Naive B cell (primary cell): ENCODE results near the gene RASD2. TPM values are rescaled to one million over a fixed set of nuclear protein-coding genes. Genes with fewer than 3 reads are reported as not detected.

Experiments
- ATAC-seq, 2 donors: fragments of 150-1000 bp; cut with Tn5 transposase; 2 replicates each; pipeline ENCODE4 v1.10.0; 2021; ENCODE audit warnings: low read depth in 2 of 2, mild to moderate bottlenecking in 2 of 2, moderate library complexity in 2 of 2
- DNase-seq: peaks from one replicate; pipeline ENCODE4 v3.0.0; 2022
- H3K27ac Mint-ChIP-seq, 6 donors: one replicate each; pipeline ENCODE4 v1.8.0; 2020 to 2022; ENCODE audit warnings: mild to moderate bottlenecking in 6 of 6, mixed read lengths in 6 of 6, moderate library complexity in 5 of 6, inconsistent platforms in 2 of 6
- H3K27me3 Mint-ChIP-seq, 3 donors: one replicate each; pipeline ENCODE4 v1.8.0; 2021 to 2022; ENCODE audit warnings: mixed read lengths in 3 of 3, mild to moderate bottlenecking in 1 of 3
- H3K36me3 Mint-ChIP-seq, 2 donors: one replicate each; pipeline ENCODE4 v1.8.0; 2020 to 2022; ENCODE audit warnings: mixed read lengths in 2 of 2, inconsistent platforms in 1 of 2, mild to moderate bottlenecking in 1 of 2
- H3K4me1 Mint-ChIP-seq, 3 donors: one replicate each; pipeline ENCODE4 v1.8.0; 2020 to 2022; ENCODE audit warnings: mixed read lengths in 3 of 3, inconsistent platforms in 1 of 3, mild to moderate bottlenecking in 1 of 3, moderate library complexity in 1 of 3
- H3K4me3 Mint-ChIP-seq, 8 donors: one replicate each; pipeline ENCODE4 v1.8.0; 2020 to 2022; ENCODE audit warnings: mild to moderate bottlenecking in 8 of 8, mixed read lengths in 8 of 8, moderate library complexity in 8 of 8, inconsistent platforms in 2 of 8
- H3K9me3 Mint-ChIP-seq, 7 donors: one replicate each; pipeline ENCODE4 v1.8.0; 2020 to 2022; ENCODE audit warnings: mixed read lengths in 7 of 7, mild to moderate bottlenecking in 5 of 7, inconsistent platforms in 2 of 7, moderate library complexity in 1 of 7
- polyA plus RNA-seq, 6 donors: library from polyadenylated mRNA; unstranded; fragments of 300-500 nt; fragmentation: Illumina TruSeq; gene quantifications; one replicate each; pipeline ENCODE4 v1.2.3, GENCODE V29; 2021; ENCODE audit warnings: low read depth in 6 of 6

The RASD2 gene
- polyA plus RNA-seq, 6 donors from 2014 or later, result not detected

DNA sequence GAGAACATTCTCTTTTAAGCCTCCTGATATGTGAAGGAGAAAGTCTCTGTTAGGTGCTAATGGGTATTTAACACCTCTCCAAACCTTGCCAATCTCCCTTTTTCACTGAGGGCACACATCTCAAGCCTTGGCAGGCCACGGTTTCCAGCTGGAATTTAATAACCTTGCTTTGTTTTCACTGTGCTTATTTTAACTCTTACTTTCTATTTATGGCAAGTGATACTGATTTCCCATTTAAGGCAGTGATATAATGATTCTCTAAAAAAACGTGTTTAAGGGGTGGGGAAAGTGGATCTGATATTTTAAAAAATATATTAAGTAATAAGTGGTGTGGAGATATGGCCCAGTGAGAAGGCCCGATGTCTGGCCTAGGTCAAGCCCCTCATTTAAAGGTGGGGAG is 1.1 kb upstream of the RASD2 start:
- DNase-seq (no peak), ATAC-seq (no peak)
- Mint-ChIP-seq H3K4me1 (peaks cover 10 to 20% (median 18%) of the 10 kb centered on the region in 3 donors), H3K4me3 (peak overlapping the region; percentile 55 to 82 (median 70)), H3K9me3 (peaks cover 0 to 4% (median 2%) of the 10 kb centered on the region in 7 donors), H3K27me3 (peaks cover 27 to 57% (median 49%) of the 10 kb centered on the region in 3 donors), H3K36me3 (peaks cover 0 to 13% of the 10 kb centered on the region in 2 donors), H3K27ac (no peak overlapping the region)

DNA sequence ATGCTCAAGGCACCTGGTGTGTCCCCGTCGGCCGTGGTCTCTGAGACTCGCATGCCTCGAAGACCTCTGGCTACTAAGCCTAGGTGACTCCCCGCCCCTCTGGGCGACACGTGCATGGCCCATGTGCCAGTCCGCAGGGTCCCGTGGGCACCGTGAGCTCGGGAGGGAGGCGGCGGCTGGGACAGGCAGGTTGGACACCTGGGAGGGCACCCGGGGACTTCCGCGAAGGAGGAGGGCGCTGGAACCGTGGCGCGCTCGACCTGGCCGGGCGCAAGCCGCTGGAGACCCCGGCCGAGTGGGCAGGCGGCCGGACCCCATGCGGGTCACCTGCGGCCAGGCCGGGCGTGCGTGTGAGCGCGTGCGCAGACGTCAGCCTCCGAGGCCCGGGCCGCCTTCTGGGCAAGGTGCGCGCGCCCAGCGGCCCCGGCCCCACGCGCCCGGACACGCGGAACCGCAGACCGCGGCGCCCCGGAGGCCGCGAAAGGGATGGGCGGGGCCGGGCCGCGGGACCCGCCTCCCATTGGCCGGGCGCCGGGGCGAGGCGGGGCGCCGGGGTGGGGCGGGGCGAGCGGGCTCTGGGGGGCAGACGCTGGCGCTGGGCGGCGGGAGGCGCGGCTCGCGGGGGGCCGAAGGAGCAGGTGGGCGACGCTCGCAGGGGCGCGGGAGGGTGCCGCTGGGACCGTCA is 579 bp upstream of the RASD2 start:
- Mint-ChIP-seq H3K4me3 (peak overlapping the region; percentile 65 to 89 (median 77)), H3K4me1 (peaks cover 10 to 20% (median 18%) of the 10 kb centered on the region in 3 donors), H3K27ac (no peak overlapping the region), H3K27me3 (peaks cover 33 to 61% (median 54%) of the 10 kb centered on the region in 3 donors), H3K36me3 (peaks cover 0 to 13% of the 10 kb centered on the region in 2 donors), H3K9me3 (peaks cover 0 to 4% (median 2%) of the 10 kb centered on the region in 7 donors)
- ATAC-seq, result peak; percentile 87
- DNase-seq, result peak; percentile 71

- Mint-ChIP-seq H3K4me3 (peak overlapping the region in 5 of 8 donors; percentile 38 to 65 (median 55)), H3K27ac (peak overlapping the region in 1 of 6 donors; percentile 51), H3K4me1 (peaks cover 10 to 20% (median 18%) of the 10 kb centered on the region in 3 donors), H3K36me3 (peaks cover 0 to 8% of the 10 kb centered on the region in 2 donors), H3K9me3 (peaks cover 0 to 4% (median 2%) of the 10 kb centered on the region in 7 donors), H3K27me3 (peaks cover 45 to 64% (median 57%) of the 10 kb centered on the region in 3 donors)
- ATAC-seq, result no peak
- DNase-seq, result no peak
Measured at GRCh38 chr22:35541254-35541748, 670 bp downstream of the RASD2 start.

GRCh38 chr22:35542157-35542938 is 1.7 kb downstream of the RASD2 start:
- Mint-ChIP-seq H3K9me3 (peaks cover 0 to 4% (median under 1%) of the 10 kb centered on the region in 7 donors), H3K36me3 (peaks cover 0 to 8% of the 10 kb centered on the region in 2 donors), H3K27ac (no peak overlapping the region), H3K4me3 (peak overlapping the region in 3 of 8 donors; percentile 30 to 65 (median 55)), H3K4me1 (peaks cover 8 to 16% (median 16%) of the 10 kb centered on the region in 3 donors), H3K27me3 (peaks cover 44 to 71% (median 61%) of the 10 kb centered on the region in 3 donors)
- no peak for DNase-seq
- ATAC-seq, result no peak

- peaks cover 5 to 13% (median 12%) of the 10 kb centered on the region in 3 donors for H3K4me1 Mint-ChIP-seq
- peaks cover 43 to 68% (median 62%) of the 10 kb centered on the region in 3 donors for H3K27me3 Mint-ChIP-seq
- peaks cover 0 to 8% of the 10 kb centered on the region in 2 donors for H3K36me3 Mint-ChIP-seq
- peak overlapping the region in 1 of 6 donors; percentile 32 for H3K27ac Mint-ChIP-seq
- H3K4me3 Mint-ChIP-seq, result no peak overlapping the region
- ATAC-seq (no peak), DNase-seq (no peak)
- peaks cover 0 to 2% (median 0%) of the 10 kb centered on the region in 7 donors for H3K9me3 Mint-ChIP-seq
Measured at GRCh38 chr22:35542939-35543516, 2.4 kb downstream of the RASD2 start.

DNA sequence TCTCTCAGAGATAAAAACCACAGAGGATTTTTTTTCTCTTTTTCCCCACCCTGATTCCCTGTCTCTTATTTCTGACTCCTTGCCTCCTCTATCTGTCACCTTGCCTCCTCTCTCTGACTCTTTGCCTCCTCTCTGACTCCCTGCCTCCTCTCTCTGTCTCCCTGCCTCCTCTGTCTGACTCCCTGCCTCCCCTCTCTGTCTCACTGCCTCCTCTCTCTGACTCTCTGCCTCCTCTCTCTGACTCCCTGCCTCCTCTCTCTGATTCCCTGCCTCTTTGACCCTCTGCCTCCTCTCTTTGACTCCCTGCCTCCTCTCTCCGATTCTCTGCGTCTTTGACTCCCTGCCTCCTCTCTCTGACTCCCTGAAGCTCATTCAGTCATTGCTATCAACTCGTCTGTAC is 3.1 kb downstream of the RASD2 start:
- H3K9me3 Mint-ChIP-seq, result peaks cover 0 to 1% (median 0%) of the 10 kb centered on the region in 7 donors
- DNase-seq, result no peak
- peak overlapping the region in 2 of 6 donors; percentile 3 to 34 for H3K27ac Mint-ChIP-seq
- H3K27me3 Mint-ChIP-seq, result peaks cover 48 to 68% (median 66%) of the 10 kb centered on the region in 3 donors
- no peak for ATAC-seq
- no peak overlapping the region for H3K4me3 Mint-ChIP-seq
- H3K4me1 Mint-ChIP-seq, result peaks cover 5 to 13% (median 11%) of the 10 kb centered on the region in 3 donors
- peaks cover 0 to 8% of the 10 kb centered on the region in 2 donors for H3K36me3 Mint-ChIP-seq

- Mint-ChIP-seq H3K36me3 (peaks cover 0 to 8% of the 10 kb centered on the region in 2 donors), H3K4me1 (peaks cover 5 to 13% (median 8%) of the 10 kb centered on the region in 3 donors), H3K27ac (peak overlapping the region in 1 of 6 donors; percentile 49), H3K27me3 (peaks cover 48 to 68% (median 67%) of the 10 kb centered on the region in 3 donors), H3K9me3 (no peaks in the 10 kb centered on the region), H3K4me3 (no peak overlapping the region)
- ATAC-seq (no peak), DNase-seq (no peak)
Measured at GRCh38 chr22:35544189-35544588, 3.6 kb downstream of the RASD2 start.

GRCh38 chr22:35544827-35545226 is 4.2 kb downstream of the RASD2 start:
- peaks cover 0 to 8% of the 10 kb centered on the region in 2 donors for H3K36me3 Mint-ChIP-seq
- H3K27me3 Mint-ChIP-seq, result peaks cover 44 to 72% (median 68%) of the 10 kb centered on the region in 3 donors
- H3K27ac Mint-ChIP-seq, result no peak overlapping the region
- H3K9me3 Mint-ChIP-seq, result no peaks in the 10 kb centered on the region
- peaks cover 5 to 13% (median 8%) of the 10 kb centered on the region in 3 donors for H3K4me1 Mint-ChIP-seq
- ATAC-seq, result no peak
- no peak for DNase-seq
- H3K4me3 Mint-ChIP-seq, result no peak overlapping the region

DNA sequence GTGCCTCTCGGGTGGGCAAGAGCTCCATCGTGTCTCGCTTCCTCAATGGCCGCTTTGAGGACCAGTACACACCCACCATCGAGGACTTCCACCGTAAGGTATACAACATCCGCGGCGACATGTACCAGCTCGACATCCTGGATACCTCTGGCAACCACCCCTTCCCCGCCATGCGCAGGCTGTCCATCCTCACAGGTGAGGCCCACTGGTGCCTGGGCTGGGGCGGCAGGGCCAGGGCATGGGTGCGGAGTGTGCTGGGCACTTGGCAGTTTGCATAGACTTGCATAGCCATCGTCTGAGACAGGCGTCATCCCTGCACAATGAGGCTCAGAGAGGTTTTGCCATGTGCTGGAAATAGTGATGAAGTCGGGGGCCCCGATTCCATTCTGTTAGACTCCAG is 6.3 kb downstream of the RASD2 start:
- H3K36me3 Mint-ChIP-seq, result peaks cover 0 to 8% of the 10 kb centered on the region in 2 donors
- no peaks in the 10 kb centered on the region for H3K9me3 Mint-ChIP-seq
- H3K4me1 Mint-ChIP-seq, result peaks cover 0 to 9% (median 2%) of the 10 kb centered on the region in 3 donors
- H3K27me3 Mint-ChIP-seq, result peaks cover 38 to 64% (median 61%) of the 10 kb centered on the region in 3 donors
- H3K4me3 Mint-ChIP-seq, result no peak overlapping the region
- ATAC-seq (no peak), DNase-seq (no peak)
- no peak overlapping the region for H3K27ac Mint-ChIP-seq

DNA sequence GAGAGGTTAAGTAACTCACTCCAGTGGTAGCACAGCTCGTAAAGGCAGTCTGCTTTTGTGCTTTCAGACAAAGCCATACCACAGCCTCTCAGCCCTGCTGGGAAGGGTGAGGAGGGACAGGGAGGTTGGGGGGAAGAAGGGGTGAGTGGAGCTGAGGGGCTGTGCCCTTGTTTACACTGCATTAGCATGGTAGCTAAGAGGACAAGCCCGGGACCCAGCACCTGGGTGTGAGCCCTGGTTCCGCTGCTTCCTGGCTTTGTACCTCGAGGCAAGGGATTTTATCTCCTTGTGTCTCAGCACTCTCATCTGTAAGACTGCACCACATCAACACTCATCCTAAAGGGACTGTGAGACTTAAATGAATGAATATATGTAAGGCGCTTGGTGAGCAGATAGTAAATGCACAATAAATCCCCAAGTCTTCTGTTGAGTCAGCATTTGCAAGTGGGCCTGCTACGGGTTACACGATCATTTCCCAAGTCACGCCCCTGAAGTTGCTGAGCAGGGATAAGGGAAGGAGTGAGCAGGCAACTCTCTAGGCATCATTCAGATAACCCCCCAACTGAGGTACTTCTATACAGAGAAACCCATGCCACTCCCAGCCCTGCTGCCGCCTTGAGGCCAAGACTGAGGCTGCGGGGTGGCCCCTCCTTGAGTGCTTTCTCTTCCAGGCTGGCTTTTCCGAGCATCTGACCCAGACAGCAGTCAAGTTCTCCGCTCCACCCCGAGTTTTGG is 7.5 kb downstream of the RASD2 start:
- ATAC-seq (no peak), DNase-seq (no peak)
- Mint-ChIP-seq H3K4me1 (peaks cover 6 to 11% (median 9%) of the 10 kb centered on the region in 3 donors), H3K4me3 (no peak overlapping the region), H3K9me3 (no peaks in the 10 kb centered on the region), H3K36me3 (peaks cover 0 to 8% of the 10 kb centered on the region in 2 donors), H3K27me3 (peaks cover 36 to 63% (median 60%) of the 10 kb centered on the region in 3 donors), H3K27ac (no peak overlapping the region)

- no peaks in the 10 kb centered on the region for H3K9me3 Mint-ChIP-seq
- H3K36me3 Mint-ChIP-seq, result peaks cover 0 to 5% of the 10 kb centered on the region in 2 donors
- H3K4me1 Mint-ChIP-seq, result peaks cover 6 to 8% (median 7%) of the 10 kb centered on the region in 3 donors
- peak overlapping the region in 1 of 8 donors; percentile 44 for H3K4me3 Mint-ChIP-seq
- peaks cover 34 to 62% (median 54%) of the 10 kb centered on the region in 3 donors for H3K27me3 Mint-ChIP-seq
- DNase-seq, result no peak
- H3K27ac Mint-ChIP-seq, result no peak overlapping the region
- no peak for ATAC-seq
Measured at GRCh38 chr22:35548722-35549112, 8.1 kb downstream of the RASD2 start.

- H3K4me3 Mint-ChIP-seq, result no peak overlapping the region
- DNase-seq (no peak), ATAC-seq (no peak)
- H3K9me3 Mint-ChIP-seq, result no peaks in the 10 kb centered on the region
- H3K36me3 Mint-ChIP-seq, result no peaks in the 10 kb centered on the region
- H3K27ac Mint-ChIP-seq, result no peak overlapping the region
- peaks cover 4 to 7% (median 6%) of the 10 kb centered on the region in 3 donors for H3K4me1 Mint-ChIP-seq
- peaks cover 31 to 56% (median 50%) of the 10 kb centered on the region in 3 donors for H3K27me3 Mint-ChIP-seq
Measured at GRCh38 chr22:35549328-35549727, 8.7 kb downstream of the RASD2 start.
